ENCODE results near the gene NFATC2IP.

DNA sequence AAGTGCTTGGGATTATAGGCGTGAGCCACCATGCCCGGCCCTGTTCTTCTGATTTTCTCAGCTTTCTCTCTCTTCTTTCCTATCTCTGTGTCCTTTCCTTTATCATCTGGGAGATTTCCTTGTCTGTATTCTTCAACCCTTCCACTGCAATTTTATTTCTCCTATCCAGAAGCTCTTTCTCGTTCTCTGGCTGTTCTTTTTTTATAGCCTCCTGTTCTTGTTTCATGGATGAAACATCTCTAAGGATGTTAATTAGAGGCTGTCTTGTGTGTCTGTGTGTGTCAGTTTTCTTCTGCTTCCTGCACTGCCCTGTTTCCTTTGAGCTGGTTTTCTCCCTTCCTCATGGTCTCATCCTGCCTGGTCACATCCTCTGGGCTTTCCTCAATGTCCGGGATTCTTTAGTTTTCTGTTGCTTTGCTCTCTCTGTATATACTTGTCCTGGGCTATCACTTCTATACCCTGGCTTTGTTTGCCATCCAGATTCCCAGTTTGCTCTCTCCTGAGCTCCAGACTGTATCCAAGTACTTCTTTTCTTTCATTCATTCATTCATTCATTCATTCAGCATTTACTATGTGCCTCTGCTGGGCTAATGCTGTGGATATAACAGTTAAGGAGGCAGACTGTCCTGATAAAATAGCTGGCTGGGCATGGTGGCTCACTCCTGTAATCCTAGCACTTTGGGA, 36.6 kb downstream of the NFATC2IP start:
- TF ChIP-seq CTCF (conservative IDR thresholded peaks at IDR 0.05) (no peak), ZFX (IDR thresholded peaks at IDR 0.05) (no peak)

Data from C4-2B (cell line).